Measurements from ENCODE around the gene ADISSP. TPM values are rescaled to one million over a fixed set of nuclear protein-coding genes. Genes with fewer than 3 reads are reported as not detected.

ADISSP gene
- total and polyA plus RNA-seq, 10 donors: 29.4 to 55.5 (median 36.0) TPM

GRCh38 chr20:3757268-3757667 is 10.3 kb downstream of the ADISSP start:
- H3K36me3 ChIP-seq: peaks cover 0 to 93% (median 5%) of the 10 kb centered on the region in 6 donors
- 74 to 86% (median 78%) methylated on average over 2 of the region's 2 CpGs for WGBS, 5 donors
- TF ChIP-seq POLR2A (IDR thresholded peaks at IDR 0.05): no peak
- no peak for TF ChIP-seq CTCF (IDR thresholded peaks at IDR 0.05 in 8 of 11, conservative IDR thresholded peaks at IDR 0.05 in 3 of 11)
- TF ChIP-seq POLR2AphosphoS5 (IDR thresholded peaks at IDR 0.05): no peak
- intact Hi-C loops (cut with DNase I; ENCODE audit: low total_unique reads): no loop called here
- H3K4me1 ChIP-seq: peaks cover 0 to 70% (median 24%) of the 10 kb centered on the region in 6 donors
- no peak overlapping the region for H3K4me3 ChIP-seq
- peak overlapping the region in 4 of 8 donors; percentile 61 to 73 (median 70) for H3K27ac ChIP-seq
- no peaks in the 10 kb centered on the region for H3K27me3 ChIP-seq (replicated peaks in 1 of 7)
- no peak for DNase-seq
- no peaks in the 10 kb centered on the region for H3K9me3 ChIP-seq

- TF ChIP-seq CTCF (IDR thresholded peaks at IDR 0.05 in 8 of 11, conservative IDR thresholded peaks at IDR 0.05 in 3 of 11) (no peak), POLR2A (IDR thresholded peaks at IDR 0.05) (no peak), POLR2AphosphoS5 (IDR thresholded peaks at IDR 0.05) (no peak)
- Histone ChIP-seq H3K4me1 (peaks cover 0 to 69% (median 33%) of the 10 kb centered on the region in 6 donors), H3K4me3 (no peak overlapping the region), H3K27me3 (replicated peaks in 1 of 7) (no peaks in the 10 kb centered on the region), H3K27ac (no peak overlapping the region), H3K36me3 (peaks cover 0 to 93% (median 9%) of the 10 kb centered on the region in 6 donors), H3K9me3 (no peaks in the 10 kb centered on the region)
- WGBS, 5 donors: 80 to 90% (median 88%) methylated on average over 3 to 5 of the region's 5 CpGs
- no peak for DNase-seq
- intact Hi-C loops (cut with DNase I; ENCODE audit: low total_unique reads): no loop called here
These were observed 11.6 kb downstream of the ADISSP start for GRCh38 chr20:3755814-3756480.

GRCh38 chr20:3755269-3755668 is 12.3 kb downstream of the ADISSP start:
- Histone ChIP-seq H3K27ac (no peak overlapping the region), H3K36me3 (peaks cover 0 to 93% (median 10%) of the 10 kb centered on the region in 6 donors), H3K9me3 (no peaks in the 10 kb centered on the region), H3K4me1 (peaks cover 0 to 62% (median 31%) of the 10 kb centered on the region in 6 donors), H3K27me3 (replicated peaks in 1 of 7) (no peaks in the 10 kb centered on the region), H3K4me3 (no peak overlapping the region)
- 80 to 100% (median 87%) methylated on average over 2 to 7 of the region's 7 CpGs for WGBS, 5 donors
- TF ChIP-seq POLR2AphosphoS5 (IDR thresholded peaks at IDR 0.05): peak; percentile 19 to 62 (median 59)
- TF ChIP-seq POLR2A (IDR thresholded peaks at IDR 0.05): no peak
- no peak for TF ChIP-seq CTCF (IDR thresholded peaks at IDR 0.05 in 8 of 11, conservative IDR thresholded peaks at IDR 0.05 in 3 of 11)
- no peak for DNase-seq
- intact Hi-C loops (cut with DNase I; ENCODE audit: low total_unique reads): no loop called here

- Histone ChIP-seq H3K36me3 (peaks cover 0 to 93% (median 15%) of the 10 kb centered on the region in 6 donors), H3K27me3 (replicated peaks in 1 of 7) (peaks cover 0 to 6% (median 0%) of the 10 kb centered on the region in 7 donors), H3K4me3 (no peak overlapping the region), H3K4me1 (peaks cover 0 to 52% (median 29%) of the 10 kb centered on the region in 6 donors), H3K9me3 (no peaks in the 10 kb centered on the region), H3K27ac (peak overlapping the region in 1 of 8 donors; percentile 16)
- 86 to 92% (median 90%) methylated on average over 14 to 16 of the region's 16 CpGs for WGBS, 5 donors
- TF ChIP-seq POLR2AphosphoS5 (IDR thresholded peaks at IDR 0.05) (peak in 2 of 3 donors; percentile 28 to 52), CTCF (IDR thresholded peaks at IDR 0.05 in 8 of 11, conservative IDR thresholded peaks at IDR 0.05 in 3 of 11) (no peak)
- intact Hi-C loops (cut with DNase I; ENCODE audit: low total_unique reads): no loop called here
- DNase-seq: no peak
These were observed 13.3 kb downstream of the ADISSP start for GRCh38 chr20:3754276-3754630.
